Kidney (tissue), 14 donors: ENCODE data around the gene SHROOM2. TPM values are rescaled to one million over a fixed set of nuclear protein-coding genes. Genes with fewer than 3 reads are reported as not detected.

Experiments
- DNase-seq, 5 donors: peaks; one replicate each; pipeline ENCODE4 v3.0.0-alpha.2; 2013 to 2020
- FAIRE-seq: peaks from 2 replicates; lab custom pipeline; 2012; peaks lifted over from hg19 to GRCh38; lab: Jason Lieb, UNC
- H3K27ac ChIP-seq, 2 donors: one replicate each; pipeline ENCODE4 v1.7.0; 2013; ENCODE audit warnings: low read depth in 2 of 2, low read length in 2 of 2, inconsistent platforms in 1 of 2
- H3K27me3 ChIP-seq: one replicate; pipeline ENCODE4 v1.7.1; 2013; ENCODE audit warnings: low read length, inconsistent platforms; ENCODE audit not compliant: control insufficient read depth, insufficient read depth
- H3K36me3 ChIP-seq, 3 donors: one replicate each; pipeline versions ENCODE4 v1.7.0 to v1.7.1; 2013; ENCODE audit warnings: low read length in 3 of 3, control low read depth in 1 of 3, inconsistent platforms in 1 of 3; ENCODE audit not compliant: insufficient read depth in 3 of 3, control insufficient read depth in 2 of 3
- H3K4me1 ChIP-seq, 3 donors: one replicate each; pipeline versions ENCODE4 v1.7.0 to v1.7.1; 2013; ENCODE audit warnings: low read length in 3 of 3, inconsistent platforms in 1 of 3, low read depth in 1 of 3; ENCODE audit not compliant: control insufficient read depth in 2 of 3, insufficient read depth in 2 of 3
- H3K4me3 ChIP-seq, 3 donors: one replicate each; pipeline versions ENCODE4 v1.7.0 to v1.8.1; 2013; ENCODE audit warnings: low read length in 3 of 3, control low read depth in 1 of 3, inconsistent platforms in 1 of 3
- H3K9ac ChIP-seq, 3 donors: one replicate each; pipeline versions ENCODE4 v1.7.0 to v1.7.1; 2013; ENCODE audit warnings: low read length in 3 of 3, control low read depth in 1 of 3, inconsistent platforms in 1 of 3
- H3K9me3 ChIP-seq, 3 donors: one replicate each; pipeline versions ENCODE4 v1.7.0 to v1.7.1; 2013; ENCODE audit warnings: low read length in 3 of 3, control low read depth in 1 of 3, inconsistent platforms in 1 of 3; ENCODE audit not compliant: control insufficient read depth in 2 of 3, insufficient read depth in 1 of 3
- CTCF ChIP-seq: IDR thresholded peaks from 3 replicates; pipeline ENCODE4 v1.5.1; 2012; ENCODE audit warnings: mild to moderate bottlenecking, moderate library complexity, borderline replicate concordance; ENCODE audit not compliant: insufficient read depth; ENCODE audit errors: extremely low read depth
- intact Hi-C: fragments of 100-400 bp; cut with DNase I; formaldehyde crosslinking; loops from one replicate; pipeline ENCODE4 v1.11.1; 2022
- polyA plus RNA-seq: library from polyadenylated mRNA; stranded (reverse); fragments of 350-450 nt; fragmentation: Illumina TruSeq; extraction: RNeasy Lipid Tissue Mini Kit (QIAGEN cat#74804); gene quantifications from one replicate; pipeline ENCODE4 v1.2.3, GENCODE V29; 2014; ENCODE audit warnings: low read depth, low replicate concordance; ENCODE audit not compliant: insufficient read depth
- total RNA-seq: library from RNA; stranded (reverse); fragmentation: NEBNext Ultra II Directional; extraction: Animal tissue kit (Norgen Biotek cat#: 25700); gene quantifications from one replicate; pipeline ENCODE4 v1.2.1, GENCODE V29; 2021
- donor health status: control.
- donor health status: control.
- donor health status: control.
- donor health status: control.
- donor health status: control.
- donor health status: DM: yes; HTN: yes; CAD: no.
- donor health status: Normal renal cell carcinoma (clear cell type).

SHROOM2 gene
- total and polyA plus RNA-seq, 2 donors from 2014 or later, result 3.5 to 11.8 TPM

- Histone ChIP-seq H3K9ac (no peak overlapping the region), H3K36me3 (no peaks in the 10 kb centered on the region), H3K4me3 (no peak overlapping the region), H3K9me3 (no peaks in the 10 kb centered on the region), H3K4me1 (peaks cover 0 to 3% (median 0%) of the 10 kb centered on the region in 3 donors), H3K27me3 (no peaks in the 10 kb centered on the region), H3K27ac (no peak overlapping the region)
- DNase-seq, result no peak
- TF ChIP-seq CTCF, result no peak
- no peak for FAIRE-seq
- intact Hi-C loops, result no loop called here
Observed at GRCh38 chrX:9887659-9888297, 101.5 kb downstream of the SHROOM2 start.

- Histone ChIP-seq H3K27ac (no peak overlapping the region), H3K9ac (no peak overlapping the region), H3K27me3 (no peaks in the 10 kb centered on the region), H3K36me3 (no peaks in the 10 kb centered on the region), H3K4me1 (no peaks in the 10 kb centered on the region), H3K9me3 (no peaks in the 10 kb centered on the region), H3K4me3 (no peak overlapping the region)
- no peak for TF ChIP-seq CTCF
- DNase-seq, result no peak
- intact Hi-C loops, result no loop called here
- FAIRE-seq, result no peak
Observed at GRCh38 chrX:9888953-9889470, 102.8 kb downstream of the SHROOM2 start.

- Histone ChIP-seq H3K9ac (no peak overlapping the region), H3K27me3 (no peaks in the 10 kb centered on the region), H3K36me3 (no peaks in the 10 kb centered on the region), H3K9me3 (no peaks in the 10 kb centered on the region), H3K4me1 (no peaks in the 10 kb centered on the region), H3K4me3 (no peak overlapping the region), H3K27ac (no peak overlapping the region)
- FAIRE-seq, result no peak
- TF ChIP-seq CTCF, result no peak
- DNase-seq, result no peak
- intact Hi-C loops, result no loop called here
Observed at GRCh38 chrX:9890681-9891091, 104.5 kb downstream of the SHROOM2 start.
